Erythroblast (primary cell): Measurements from ENCODE around the gene FGF22.
A peak's percentile ranks its signal among the peaks of the same experiment; 100 is the strongest.

Source experiments
- DNase-seq, 2 experiments: peaks; one replicate each; lab custom pipeline; 2025; lab: John Stamatoyannopoulos, UW
- GATA1 ChIP-seq: IDR thresholded peaks from 2 replicates; pipeline ENCODE4 v1.6.1; 2011; ENCODE audit warnings: low read depth, mild to moderate bottlenecking, control low read depth, low read length, moderate library complexity
- POLR2A ChIP-seq: IDR thresholded peaks from 2 replicates; pipeline ENCODE4 v1.6.1; 2011; ENCODE audit warnings: mild to moderate bottlenecking, low read length

FGF22 gene

GRCh38 chr19:676339-677105 is 36.8 kb downstream of the FGF22 start, which contains the start of gene FSTL3:
TSS of gene FSTL3 (plus strand) at chr19:676392. CDS start at chr19:676424, 32 bp downstream.
- DNase-seq = no peak
- no peak for TF ChIP-seq POLR2A

- no peak for TF ChIP-seq POLR2A
- TF ChIP-seq GATA1 = no peak
- no peak for DNase-seq
Observed at GRCh38 chr19:677201-677600, 37.5 kb downstream of the FGF22 start.

- DNase-seq = no peak
Observed at GRCh38 chr19:677601-678436, 38.1 kb downstream of the FGF22 start.

GRCh38 chr19:678791-679388 is 39.2 kb downstream of the FGF22 start:
- no peak for TF ChIP-seq GATA1
- no peak for TF ChIP-seq POLR2A

More at GRCh38 chr19:677601-678436, 38.1 kb downstream of the FGF22 start:
- no peak for TF ChIP-seq POLR2A
- no peak for TF ChIP-seq GATA1

GRCh38 chr19:679418-680286 is 40.0 kb downstream of the FGF22 start:
- TF ChIP-seq GATA1 = no peak
- TF ChIP-seq POLR2A = no peak
- peak; percentile 56 to 60 for DNase-seq

More at GRCh38 chr19:678791-679388, 39.2 kb downstream of the FGF22 start:
- DNase-seq = no peak

GRCh38 chr19:680287-681028 is 40.8 kb downstream of the FGF22 start:
- DNase-seq = peak; percentile 99 to 100
- TF ChIP-seq POLR2A (peak; percentile 44), GATA1 (no peak)

GRCh38 chr19:681029-682019 is 41.6 kb downstream of the FGF22 start:
- peak in 1 of 2 experiments; percentile 94 for DNase-seq
- TF ChIP-seq GATA1 = no peak
- TF ChIP-seq POLR2A = no peak

- TF ChIP-seq GATA1 = no peak
- TF ChIP-seq POLR2A = no peak
- DNase-seq = no peak
Observed at GRCh38 chr19:682678-683320, 43.1 kb downstream of the FGF22 start.

- DNase-seq = no peak
- TF ChIP-seq GATA1 = no peak
- no peak for TF ChIP-seq POLR2A
Observed at GRCh38 chr19:685454-685931, 45.8 kb downstream of the FGF22 start.

GRCh38 chr19:686589-687297 is 47.1 kb downstream of the FGF22 start:
- DNase-seq = no peak
- TF ChIP-seq GATA1 (no peak), POLR2A (no peak)
